HepG2 (cell line): ENCODE measurements around the gene LBX2. TPM values are rescaled to one million over a fixed set of nuclear protein-coding genes. Genes with fewer than 3 reads are reported as not detected.

Experiments used
- ARID5B ChIP-seq: IDR thresholded peaks from 2 replicates; pipeline ENCODE4 v1.4.0; 2020; ENCODE audit warnings: mild to moderate bottlenecking, missing genetic modification reagents
- BORCS8-MEF2B ChIP-seq: sonication (generic); formaldehyde crosslinking; IDR thresholded peaks from 2 replicates; pipeline ENCODE4 v1.8.0; 2022; ENCODE audit warnings: mild to moderate bottlenecking, missing genetic modification reagents
- CENPT ChIP-seq: sonication (generic); formaldehyde crosslinking; IDR thresholded peaks from 2 replicates; pipeline ENCODE4 v1.8.0; 2022; ENCODE audit warnings: low read depth, mild to moderate bottlenecking, moderate library complexity, missing genetic modification reagents
- ERF ChIP-seq: IDR thresholded peaks from 2 replicates; pipeline ENCODE4 v1.6.1; 2018; ENCODE audit warnings: missing biosample characterization, missing genetic modification reagents
- ISX ChIP-seq: sonication (generic); formaldehyde crosslinking; conservative IDR thresholded peaks from 2 replicates; pipeline ENCODE4 v1.5.0; 2020; ENCODE audit warnings: missing genetic modification reagents
- JUND ChIP-seq: sonication (generic); formaldehyde crosslinking; IDR thresholded peaks from 2 replicates; pipeline ENCODE4 v1.8.0; 2022; ENCODE audit warnings: mild to moderate bottlenecking, missing genetic modification reagents
- LRRFIP1 ChIP-seq: sonication (generic); formaldehyde crosslinking; conservative IDR thresholded peaks from 2 replicates; pipeline ENCODE4 v1.4.0; 2020; ENCODE audit warnings: missing genetic modification reagents
- NBN ChIP-seq: fragments of 450-650 bp; conservative IDR thresholded peaks from 2 replicates; pipeline ENCODE4 v1.6.1; 2017
- NONO ChIP-seq, 2 experiments: fragments of 450-650 bp in 1 of 2; sonication (generic) in 1 of 2; formaldehyde crosslinking in 1 of 2; IDR thresholded peaks in 1 of 2; conservative IDR thresholded peaks in 1 of 2; 2 replicates each; pipeline versions ENCODE4 v1.6.1 to v1.8.0; 2017 to 2022; ENCODE audit warnings: mild to moderate bottlenecking in 1 of 2, missing genetic modification reagents in 1 of 2, moderate library complexity in 1 of 2
- RNF2 ChIP-seq: fragments of 450-650 bp; conservative IDR thresholded peaks from 2 replicates; pipeline ENCODE4 v1.6.1; 2016; ENCODE audit warnings: low read depth
- SMARCC2 ChIP-seq: fragments of 450-650 bp; IDR thresholded peaks from 2 replicates; pipeline ENCODE4 v1.6.1; 2017; ENCODE audit warnings: antibody characterized with exemption, mild to moderate bottlenecking
- SMYD3 ChIP-seq: sonication (generic); formaldehyde crosslinking; IDR thresholded peaks from 2 replicates; pipeline ENCODE4 v1.8.1; 2023; ENCODE audit warnings: mild to moderate bottlenecking, missing genetic modification reagents
- STAT6 ChIP-seq: sonication (generic); formaldehyde crosslinking; IDR thresholded peaks from 2 replicates; pipeline ENCODE4 v1.4.0; 2020; ENCODE audit warnings: missing genetic modification reagents, mild to moderate bottlenecking, borderline replicate concordance
- ZBTB25 ChIP-seq: IDR thresholded peaks from 2 replicates; pipeline ENCODE4 v1.6.1; 2018; ENCODE audit warnings: missing genetic modification reagents
- ZMYM4 ChIP-seq: sonication (generic); formaldehyde crosslinking; IDR thresholded peaks from 2 replicates; pipeline ENCODE4 v1.8.1; 2023; ENCODE audit warnings: mild to moderate bottlenecking, missing genetic modification reagents
- ZNF260 ChIP-seq: sonication (generic); formaldehyde crosslinking; IDR thresholded peaks from 2 replicates; pipeline ENCODE4 v1.4.0; 2020; ENCODE audit warnings: missing genetic modification reagents, low read depth, mild to moderate bottlenecking, borderline replicate concordance
- ZNF883 ChIP-seq: sonication (generic); formaldehyde crosslinking; IDR thresholded peaks from 2 replicates; pipeline ENCODE4 v1.5.1; 2020; ENCODE audit warnings: mild to moderate bottlenecking, missing genetic modification reagents; ENCODE audit errors: not compliant biosample characterization
- polyA plus RNA-seq, 8 experiments: library from polyadenylated mRNA; depleted of rRNA in 3 of 8; stranded (reverse) in 7 of 8; unstranded in 1 of 8; fragments of >200 nt; fragmentation: Illumina TruSeq in 4 of 8; extraction: Trizol in 4 of 8; gene quantifications; 2 replicates each; pipeline versions ENCODE4 v1.2.1 to v1.2.3, GENCODE V29; 2011 to 2016; ENCODE audit warnings: low read depth in 4 of 8, missing spikeins in 1 of 8, mixed read lengths in 1 of 8; ENCODE audit not compliant: insufficient read depth in 1 of 8
- total RNA-seq, 5 experiments: library from RNA; depleted of rRNA; stranded (reverse); fragments of >200 nt; fragmentation: Illumina TruSeq; extraction: Trizol; gene quantifications; 2 replicates each; pipeline ENCODE4 v1.2.3, GENCODE V29; 2016; ENCODE audit warnings: low read depth in 1 of 5
- TF ChIP-seq, protein P1 (sequence below): sonication (generic); formaldehyde crosslinking; IDR thresholded peaks from 2 replicates; pipeline ENCODE4 v1.8.0; 2022; ENCODE audit warnings: mild to moderate bottlenecking, missing genetic modification reagents, moderate library complexity
- TF ChIP-seq, protein P2 (sequence below): sonication (generic); formaldehyde crosslinking; IDR thresholded peaks from 2 replicates; pipeline ENCODE4 v1.8.1; 2023; ENCODE audit warnings: missing genetic modification reagents, mild to moderate bottlenecking, borderline replicate concordance

The LBX2 gene
- total and polyA plus RNA-seq, 2 of the 13 experiments (the other 11 are each of a cell fraction or from before 2014, with no cell fraction given), result 6.4 to 8.1 TPM

DNA sequence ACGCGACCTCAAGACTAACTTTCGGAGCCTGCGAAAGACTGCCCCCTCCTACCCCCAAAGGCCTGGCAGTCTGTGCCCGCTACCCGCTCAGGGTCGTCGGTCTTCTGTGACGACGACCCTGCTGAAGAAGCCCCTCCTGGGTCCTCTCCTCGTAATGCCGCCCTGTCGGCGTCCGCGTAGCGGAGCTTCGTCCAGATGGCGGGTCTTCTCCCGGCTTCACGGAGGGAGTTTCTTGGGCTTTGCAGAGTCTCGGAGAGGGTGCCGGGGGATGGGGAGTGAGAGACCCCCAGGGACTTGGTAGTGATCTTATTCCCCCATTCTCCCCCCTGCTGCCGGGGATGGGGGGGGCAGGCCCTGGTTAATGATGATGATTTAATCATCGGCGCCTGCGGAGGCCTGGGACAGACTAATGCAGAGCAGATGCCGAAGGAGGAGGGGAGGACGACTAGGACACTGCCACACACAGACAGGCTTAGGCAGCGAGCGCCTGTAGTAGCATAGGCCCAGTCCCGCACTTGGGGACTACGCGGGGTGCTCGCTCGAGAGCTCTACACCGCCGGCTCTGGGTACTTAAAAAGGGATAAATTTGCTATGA lies 8.6 kb upstream of the LBX2 start (continued):
- TF ChIP-seq ZNF260 (no peak), ZMYM4 (CRISPR knock-in tag) (no peak), RNF2 (no peak), SMARCC2 (no peak), ISX (CRISPR knock-in tag) (no peak), ERF (CRISPR knock-in tag) (no peak; the same call in 1 of the 2 replicates), BORCS8-MEF2B (CRISPR knock-in tag) (no peak), STAT6 (CRISPR knock-in tag) (no peak), NONO (IDR thresholded peaks at IDR 0.05) (no peak), NONO (CRISPR knock-in tag; conservative IDR thresholded peaks at IDR 0.05) (no peak), JUND (CRISPR knock-in tag) (no peak), SMYD3 (CRISPR knock-in tag) (no peak), ARID5B (CRISPR knock-in tag) (no peak), NBN (no peak), ZBTB25 (CRISPR knock-in tag) (no peak), LRRFIP1 (CRISPR knock-in tag) (no peak), CENPT (CRISPR knock-in tag) (no peak), ZNF883 (CRISPR knock-in tag) (no peak)
- TF ChIP-seq, protein P1, sequence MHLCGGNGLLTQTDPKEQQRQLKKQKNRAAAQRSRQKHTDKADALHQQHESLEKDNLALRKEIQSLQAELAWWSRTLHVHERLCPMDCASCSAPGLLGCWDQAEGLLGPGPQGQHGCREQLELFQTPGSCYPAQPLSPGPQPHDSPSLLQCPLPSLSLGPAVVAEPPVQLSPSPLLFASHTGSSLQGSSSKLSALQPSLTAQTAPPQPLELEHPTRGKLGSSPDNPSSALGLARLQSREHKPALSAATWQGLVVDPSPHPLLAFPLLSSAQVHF (CRISPR knock-in tag), result no peak
- TF ChIP-seq, protein P2, sequence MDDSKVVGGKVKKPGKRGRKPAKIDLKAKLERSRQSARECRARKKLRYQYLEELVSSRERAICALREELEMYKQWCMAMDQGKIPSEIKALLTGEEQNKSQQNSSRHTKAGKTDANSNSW (CRISPR knock-in tag), result no peak
